Spleen (tissue), 11 donors: Measurements from ENCODE around the gene ZFPL1. TPM values are rescaled to one million over a fixed set of nuclear protein-coding genes. Genes with fewer than 3 reads are reported as not detected.
A peak's percentile ranks its signal among the peaks of the same experiment; 100 is the strongest.

Source experiments
- DNase-seq: peaks from one replicate; pipeline ENCODE4 v3.0.0-alpha.2; 2020
- H3K27ac ChIP-seq, 8 donors: fragments of 200-600 bp; sonication (generic) in 7 of 8; 1 replicate in 4 of 8; 2 replicates in 4 of 8; pipeline versions ENCODE4 v1.5.0 to v1.8.0; 2016 to 2021; ENCODE audit warnings: inconsistent platforms in 4 of 8, mild to moderate bottlenecking in 4 of 8, moderate library complexity in 1 of 8
- H3K27me3 ChIP-seq, 7 donors: fragments of 200-600 bp; sonication (generic) in 6 of 7; replicated peaks in 1 of 7; 1 replicate in 4 of 7; 2 replicates in 3 of 7; pipeline versions ENCODE4 v1.5.0 to v1.8.0; 2016 to 2021; ENCODE audit warnings: inconsistent platforms in 3 of 7, mild to moderate bottlenecking in 1 of 7
- H3K36me3 ChIP-seq, 6 donors: fragments of 200-600 bp; sonication (generic) in 5 of 6; 1 replicate in 4 of 6; 2 replicates in 2 of 6; pipeline versions ENCODE4 v1.5.0 to v1.8.0; 2016 to 2021; ENCODE audit warnings: inconsistent platforms in 2 of 6
- H3K4me1 ChIP-seq, 6 donors: fragments of 200-600 bp; sonication (generic) in 5 of 6; 1 replicate in 3 of 6; 2 replicates in 3 of 6; pipeline versions ENCODE4 v1.5.0 to v1.8.0; 2016 to 2021; ENCODE audit warnings: inconsistent platforms in 3 of 6
- H3K4me3 ChIP-seq, 8 donors: fragments of 200-600 bp; sonication (generic) in 7 of 8; 1 replicate in 4 of 8; 2 replicates in 4 of 8; pipeline versions ENCODE4 v1.5.0 to v1.8.0; 2016 to 2021; ENCODE audit warnings: inconsistent platforms in 4 of 8, mild to moderate bottlenecking in 4 of 8, moderate library complexity in 2 of 8
- H3K9me3 ChIP-seq, 8 donors: fragments of 200-600 bp; sonication (generic) in 7 of 8; 1 replicate in 4 of 8; 2 replicates in 4 of 8; pipeline versions ENCODE4 v1.5.0 to v1.8.0; 2016 to 2021; ENCODE audit warnings: inconsistent platforms in 4 of 8
- POLR2A ChIP-seq, 3 donors: fragments of 450-650 bp; IDR thresholded peaks; one replicate each; pipeline ENCODE4 v1.5.1; 2017; ENCODE audit warnings: antibody characterized with exemption in 3 of 3, mild to moderate bottlenecking in 1 of 3
- POLR2AphosphoS5 ChIP-seq, 3 donors: sonication (generic); formaldehyde crosslinking; IDR thresholded peaks; one replicate each; pipeline ENCODE4 v1.5.1; 2017; ENCODE audit warnings: antibody characterized with exemption in 3 of 3
- WGBS, 5 donors: extraction: QIAGEN DNeasy Blood & Tissue Kit in 3 of 5; methylation state at CpG; one replicate each; pipeline versions ENCODE4 v1.1.5 to v1.1.7; 2013 to 2018; 5-methylcytosine and 5-hydroxymethylcytosine counted together
- intact Hi-C: fragments of 100-400 bp; cut with DNase I; formaldehyde crosslinking; loops from one replicate; pipeline ENCODE4 v1.15.0; 2023; ENCODE audit warnings: low total_unique reads
- polyA plus RNA-seq, 3 donors: library from polyadenylated mRNA; stranded (reverse); fragments of 200-250 nt; gene quantifications; one replicate each; pipeline ENCODE4 v1.2.1, GENCODE V29; 2013
- total RNA-seq, 7 donors: library from RNA; depleted of rRNA in 3 of 7; stranded (reverse); fragments of >200 nt in 3 of 7; fragmentation: NEBNext Ultra II Directional in 4 of 7; extraction: Animal tissue kit (Norgen Biotek cat#: 25700) in 4 of 7; gene quantifications; one replicate each; pipeline versions ENCODE4 v1.1.0 to v1.2.1, GENCODE V29; 2016 to 2021
- TF ChIP-seq, protein P1 (sequence below), 11 experiments: fragments of 200-600 bp in 7 of 11; fragments of 450-650 bp in 4 of 11; sonication (generic) in 4 of 11; IDR thresholded peaks in 8 of 11; conservative IDR thresholded peaks in 3 of 11; 1 replicate in 7 of 11; 2 replicates in 4 of 11; pipeline versions ENCODE4 v1.4.0 to v1.8.0; 2016 to 2021; ENCODE audit warnings: antibody characterized with exemption in 11 of 11, inconsistent platforms in 4 of 11, mild to moderate bottlenecking in 1 of 11
- donor health status: healthy with polysubstance abuse.
- donor health status: DM: no; HTN: no; CAD: no; lungs with moderate emphysema.
- donor health status: DM: no; HTN: no; CAD: no.
- donor health status: Bipolar disorder and iron deficiency.
- donor health status: healthy.
- donor health status: DM: no; HTN: no; CAD: no.
- donor health status: DM: yes; HTN: yes; CAD: no.

Gene ZFPL1
- total and polyA plus RNA-seq, 10 donors, result 23.5 to 52.0 (median 29.9) TPM

DNA sequence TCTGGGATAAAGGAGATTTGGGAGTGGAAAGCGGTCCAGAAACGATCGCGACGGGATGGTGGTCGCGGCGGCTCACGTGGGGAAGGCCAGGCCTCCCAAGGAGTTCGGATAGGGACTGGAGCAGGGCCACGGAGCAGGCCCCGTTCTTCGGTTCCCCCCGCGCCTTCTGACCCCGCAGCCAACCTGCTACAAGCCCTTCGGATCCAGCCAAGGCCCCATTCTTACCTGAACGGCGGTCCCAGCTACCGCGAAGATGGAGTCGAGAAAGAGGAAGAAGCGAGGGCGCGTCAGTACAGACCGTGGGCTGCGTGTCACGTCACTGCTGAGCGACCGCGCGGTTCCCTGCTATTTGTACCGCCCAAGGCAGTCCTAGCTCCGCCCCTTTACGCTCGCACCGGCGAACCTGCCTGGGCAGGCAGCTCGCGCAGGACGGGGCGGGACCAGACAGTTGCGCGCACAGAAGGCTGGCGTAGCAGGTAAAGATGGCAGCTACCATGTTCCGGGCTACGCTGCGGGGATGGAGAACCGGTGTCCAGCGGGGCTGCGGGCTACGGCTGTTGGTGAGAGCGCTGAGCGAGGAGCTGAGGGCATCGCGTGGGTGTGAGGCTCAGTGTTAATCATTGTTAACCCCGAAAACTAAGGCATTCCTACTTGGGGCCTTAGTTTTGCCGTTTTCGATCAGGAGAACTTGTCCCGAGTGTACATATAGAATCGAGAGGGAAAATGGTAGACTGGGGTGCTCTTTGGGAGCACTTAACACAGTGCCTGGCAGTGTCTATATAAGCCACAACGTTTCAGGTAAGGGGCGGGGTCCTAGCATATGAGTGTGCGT is 38.1 kb downstream of the ZFPL1 start, which contains the start of the genes FAU and MRPL49:
Gene FAU, minus strand, starts transcription at position 270 of the 832 bp plus-strand sequence. CDS start 321 bp downstream, outside the sequence.
Gene MRPL49, plus strand, starts transcription at position 457 of the 832 bp plus-strand sequence. Its CDS starts 26 bp downstream, at position 483.
- H3K27ac ChIP-seq, result peak within 1 kb of the TSS; percentile 92 to 98 (median 96)
- peak; percentile 98 to 99 (median 99) for TF ChIP-seq POLR2AphosphoS5 (IDR thresholded peaks at IDR 0.05)
- TF ChIP-seq, protein P1, sequence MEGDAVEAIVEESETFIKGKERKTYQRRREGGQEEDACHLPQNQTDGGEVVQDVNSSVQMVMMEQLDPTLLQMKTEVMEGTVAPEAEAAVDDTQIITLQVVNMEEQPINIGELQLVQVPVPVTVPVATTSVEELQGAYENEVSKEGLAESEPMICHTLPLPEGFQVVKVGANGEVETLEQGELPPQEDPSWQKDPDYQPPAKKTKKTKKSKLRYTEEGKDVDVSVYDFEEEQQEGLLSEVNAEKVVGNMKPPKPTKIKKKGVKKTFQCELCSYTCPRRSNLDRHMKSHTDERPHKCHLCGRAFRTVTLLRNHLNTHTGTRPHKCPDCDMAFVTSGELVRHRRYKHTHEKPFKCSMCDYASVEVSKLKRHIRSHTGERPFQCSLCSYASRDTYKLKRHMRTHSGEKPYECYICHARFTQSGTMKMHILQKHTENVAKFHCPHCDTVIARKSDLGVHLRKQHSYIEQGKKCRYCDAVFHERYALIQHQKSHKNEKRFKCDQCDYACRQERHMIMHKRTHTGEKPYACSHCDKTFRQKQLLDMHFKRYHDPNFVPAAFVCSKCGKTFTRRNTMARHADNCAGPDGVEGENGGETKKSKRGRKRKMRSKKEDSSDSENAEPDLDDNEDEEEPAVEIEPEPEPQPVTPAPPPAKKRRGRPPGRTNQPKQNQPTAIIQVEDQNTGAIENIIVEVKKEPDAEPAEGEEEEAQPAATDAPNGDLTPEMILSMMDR (IDR thresholded peaks at IDR 0.05 in 8 of 11, conservative IDR thresholded peaks at IDR 0.05 in 3 of 11), result peak in 2 of 11 experiments; percentile 35 to 49
- peak; percentile 51 to 86 (median 79) for TF ChIP-seq POLR2A (IDR thresholded peaks at IDR 0.05)
- peaks cover 17 to 82% (median 49%) of the 10 kb centered on the region in 6 donors for H3K4me1 ChIP-seq
- peaks cover 5 to 69% (median 58%) of the 10 kb centered on the region in 6 donors for H3K36me3 ChIP-seq
- DNase-seq, result peak; percentile 100
- intact Hi-C loops, result no loop called here
- H3K9me3 ChIP-seq, result no peaks in the 10 kb centered on the region
- WGBS, 5 donors, result 0 to 1% (median 1%) methylated on average over 55 to 64 of the region's 64 CpGs
- peak within 1 kb of the TSS; percentile 67 to 96 (median 86) for H3K4me3 ChIP-seq
- H3K27me3 ChIP-seq, result no peaks in the 10 kb centered on the region

DNA sequence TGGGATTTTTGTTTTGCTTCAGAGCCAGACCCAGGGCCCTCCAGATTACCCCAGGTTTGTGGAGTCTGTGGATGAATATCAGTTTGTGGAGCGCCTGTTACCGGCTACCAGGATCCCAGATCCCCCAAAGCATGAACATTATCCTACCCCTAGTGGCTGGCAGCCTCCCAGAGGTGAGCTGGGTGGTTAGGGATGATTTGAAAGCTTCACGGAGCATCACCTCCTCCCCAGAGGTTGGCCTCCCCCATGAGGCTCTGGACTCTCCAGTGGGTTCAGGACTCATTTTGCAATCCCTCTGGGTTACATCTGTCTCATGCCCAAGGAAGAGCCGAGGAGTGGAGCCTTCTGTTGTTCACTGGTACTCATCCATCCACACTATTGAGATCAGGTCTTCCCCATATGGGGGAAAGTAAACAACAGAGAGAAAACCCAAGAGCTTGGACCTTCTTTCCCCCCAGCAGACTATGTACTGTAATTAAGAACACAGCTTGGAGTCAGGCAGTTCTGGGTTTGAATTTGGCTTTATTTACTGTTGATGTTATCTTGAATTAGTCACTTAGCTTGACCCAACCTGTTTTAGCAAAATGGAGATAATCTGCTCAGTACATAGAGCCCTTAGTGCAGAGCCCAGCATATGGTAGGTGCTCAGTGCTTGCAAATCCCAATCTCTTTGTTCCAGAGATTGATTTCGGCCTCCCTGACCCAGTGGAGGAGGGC is 40.6 kb downstream of the ZFPL1 start:
- Histone ChIP-seq H3K27ac (no peak overlapping the region), H3K4me1 (peaks cover 14 to 80% (median 39%) of the 10 kb centered on the region in 6 donors), H3K4me3 (no peak overlapping the region), H3K9me3 (no peaks in the 10 kb centered on the region), H3K36me3 (peaks cover 9 to 76% (median 67%) of the 10 kb centered on the region in 6 donors), H3K27me3 (no peaks in the 10 kb centered on the region)
- no peak for DNase-seq
- intact Hi-C loops, result no loop called here
- TF ChIP-seq POLR2A (IDR thresholded peaks at IDR 0.05) (no peak), POLR2AphosphoS5 (IDR thresholded peaks at IDR 0.05) (no peak)
- WGBS, 5 donors, result 85 to 96% (median 93%) methylated on average over 5 of the region's 5 CpGs

DNA sequence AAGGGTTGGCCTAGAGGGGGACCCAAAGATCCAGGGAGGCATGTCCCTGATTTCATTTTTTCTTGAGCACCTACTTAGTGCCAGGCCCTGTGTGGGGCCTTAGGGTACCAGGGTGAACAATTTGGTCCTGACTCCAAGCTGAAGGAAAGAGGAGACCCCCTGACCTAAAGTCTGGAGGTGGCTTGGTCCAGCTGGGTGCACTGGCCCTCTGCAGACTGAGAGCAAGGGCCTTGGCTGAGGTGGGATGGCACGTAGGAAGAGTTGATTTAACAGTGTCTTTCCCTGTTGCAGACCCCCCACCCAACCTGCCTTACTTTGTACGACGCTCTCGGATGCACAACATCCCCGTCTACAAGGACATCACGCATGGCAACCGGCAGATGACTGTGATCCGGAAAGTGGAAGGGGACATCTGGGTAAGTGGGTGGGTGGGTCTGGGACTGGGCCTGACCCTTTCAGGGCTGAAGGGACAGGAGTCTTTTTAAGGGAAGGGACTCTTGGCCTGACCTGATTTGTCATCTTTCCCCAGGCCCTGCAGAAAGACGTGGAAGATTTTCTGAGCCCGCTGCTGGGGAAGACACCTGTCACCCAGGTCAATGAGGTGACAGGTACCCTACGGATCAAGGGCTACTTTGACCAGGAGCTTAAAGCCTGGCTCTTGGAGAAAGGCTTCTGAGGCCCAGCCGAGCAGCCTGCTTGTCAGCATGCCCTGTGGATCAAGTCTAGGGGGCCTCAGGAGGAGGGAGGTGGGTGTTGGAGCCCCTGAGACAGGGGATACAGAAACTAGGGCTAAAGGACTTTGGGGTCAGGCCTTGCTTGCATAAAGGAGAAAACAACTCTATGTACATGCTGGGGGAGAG is 41.4 kb downstream of the ZFPL1 start:
- TF ChIP-seq POLR2A (IDR thresholded peaks at IDR 0.05) (no peak), POLR2AphosphoS5 (IDR thresholded peaks at IDR 0.05) (no peak)
- TF ChIP-seq, protein P1 (IDR thresholded peaks at IDR 0.05 in 8 of 11, conservative IDR thresholded peaks at IDR 0.05 in 3 of 11), result no peak
- 78 to 92% (median 91%) methylated on average over 12 of the region's 12 CpGs for WGBS, 5 donors
- Histone ChIP-seq H3K4me3 (no peak overlapping the region), H3K4me1 (peaks cover 17 to 80% (median 40%) of the 10 kb centered on the region in 6 donors), H3K9me3 (no peaks in the 10 kb centered on the region), H3K36me3 (peaks cover 9 to 76% (median 67%) of the 10 kb centered on the region in 6 donors), H3K27ac (no peak overlapping the region), H3K27me3 (no peaks in the 10 kb centered on the region)
- DNase-seq, result no peak
- intact Hi-C loops, result no loop called here
